Mesenchymal stem cell (in vitro differentiated cells and primary cell): Measurements from ENCODE around the gene AKR1C2.

ENCODE experiments used
- DNase-seq: peaks from one replicate; pipeline ENCODE4 v3.0.0-alpha.2; 2013
- H2AFZ ChIP-seq: one replicate; pipeline ENCODE4 v1.6.1; 2013; ENCODE audit warnings: low read depth, mild to moderate bottlenecking, control low read depth, inconsistent platforms, low read length, moderate library complexity
- H2AK5ac ChIP-seq: 2 replicates; pipeline ENCODE4 v1.6.1; 2013; ENCODE audit warnings: low read length, moderate library complexity, mild to moderate bottlenecking, inconsistent platforms; ENCODE audit not compliant: severe bottlenecking
- H2BK120ac ChIP-seq: one replicate; pipeline ENCODE4 v1.6.1; 2013; ENCODE audit warnings: low read depth, mild to moderate bottlenecking, inconsistent platforms, low read length, moderate library complexity
- H2BK12ac ChIP-seq, 2 experiments: one replicate each; pipeline ENCODE4 v1.6.1; 2013; ENCODE audit warnings: inconsistent platforms in 2 of 2, low read length in 2 of 2, mild to moderate bottlenecking in 2 of 2, moderate library complexity in 2 of 2, control low read depth in 1 of 2
- H2BK15ac ChIP-seq: one replicate; pipeline ENCODE4 v1.6.1; 2013; ENCODE audit warnings: mild to moderate bottlenecking, low read depth, inconsistent platforms; ENCODE audit not compliant: poor library complexity, severe bottlenecking
- H2BK5ac ChIP-seq: 2 replicates; pipeline ENCODE4 v1.6.1; 2013; ENCODE audit warnings: low read depth, mild to moderate bottlenecking, low read length, control low read depth, inconsistent platforms; ENCODE audit not compliant: poor library complexity, severe bottlenecking
- H3K14ac ChIP-seq, 2 experiments: one replicate each; pipeline ENCODE4 v1.6.1; 2013; ENCODE audit warnings: inconsistent platforms in 2 of 2, low read length in 2 of 2, control low read depth in 1 of 2, mild to moderate bottlenecking in 1 of 2, moderate library complexity in 1 of 2
- H3K18ac ChIP-seq, 2 experiments: one replicate each; pipeline ENCODE4 v1.6.1; 2013; ENCODE audit warnings: inconsistent platforms in 2 of 2, low read length in 2 of 2, control low read depth in 1 of 2, low read depth in 1 of 2, mild to moderate bottlenecking in 1 of 2
- H3K23ac ChIP-seq, 2 experiments: one replicate each; pipeline ENCODE4 v1.6.1; 2013; ENCODE audit warnings: inconsistent platforms in 2 of 2, low read length in 2 of 2, mild to moderate bottlenecking in 2 of 2, moderate library complexity in 2 of 2, control low read depth in 1 of 2
- H3K27ac ChIP-seq: 2 replicates; pipeline ENCODE4 v1.5.1; 2013; ENCODE audit warnings: mild to moderate bottlenecking, moderate library complexity, low read length, control low read depth, inconsistent platforms; ENCODE audit not compliant: poor library complexity, severe bottlenecking
- H3K27me3 ChIP-seq, 2 experiments: 2 replicates each; pipeline versions ENCODE4 v1.6.1 to v1.7.0; 2013; ENCODE audit warnings: low read length in 2 of 2, mild to moderate bottlenecking in 2 of 2, moderate library complexity in 2 of 2, control low read depth in 1 of 2, inconsistent platforms in 1 of 2; ENCODE audit not compliant: control insufficient read depth in 1 of 2, insufficient read depth in 1 of 2
- H3K36me3 ChIP-seq, 2 experiments: 2 replicates each; pipeline versions ENCODE4 v1.6.1 to v1.7.0; 2013; ENCODE audit warnings: low read length in 2 of 2, control low read depth in 1 of 2, inconsistent platforms in 1 of 2, low read depth in 1 of 2, mild to moderate bottlenecking in 1 of 2; ENCODE audit not compliant: insufficient read depth in 2 of 2, control insufficient read depth in 1 of 2
- H3K4ac ChIP-seq, 2 experiments: one replicate each; pipeline ENCODE4 v1.6.1; 2013; ENCODE audit warnings: inconsistent platforms in 2 of 2, low read length in 2 of 2, mild to moderate bottlenecking in 2 of 2, moderate library complexity in 2 of 2, control low read depth in 1 of 2, low read depth in 1 of 2
- H3K4me1 ChIP-seq: 2 replicates; pipeline ENCODE4 v1.6.1; 2013; ENCODE audit warnings: low read depth, low read length, control low read depth; ENCODE audit not compliant: control insufficient read depth, insufficient read depth
- H3K4me2 ChIP-seq: 2 replicates; pipeline ENCODE4 v1.6.1; 2013; ENCODE audit warnings: low read length, mild to moderate bottlenecking, inconsistent platforms; ENCODE audit not compliant: poor library complexity, severe bottlenecking
- H3K4me3 ChIP-seq, 2 experiments: 2 replicates each; pipeline versions ENCODE4 v1.5.1 to v1.7.0; 2013; ENCODE audit warnings: low read length in 2 of 2, mild to moderate bottlenecking in 2 of 2, control low read depth in 1 of 2, low read depth in 1 of 2; ENCODE audit not compliant: insufficient read depth in 1 of 2
- H3K79me1 ChIP-seq: replicated peaks from 2 replicates; pipeline ENCODE4 v1.6.1; 2013; ENCODE audit warnings: mild to moderate bottlenecking, control low read depth, low read length, inconsistent platforms; ENCODE audit not compliant: poor library complexity, severe bottlenecking
- H3K9ac ChIP-seq: 2 replicates; pipeline ENCODE4 v1.7.0; 2013; ENCODE audit warnings: mild to moderate bottlenecking, low read length, moderate library complexity
- H3K9me3 ChIP-seq: 2 replicates; pipeline ENCODE4 v1.7.0; 2013; ENCODE audit warnings: mild to moderate bottlenecking, low read length; ENCODE audit not compliant: control insufficient read depth
- H4K8ac ChIP-seq: one replicate; pipeline ENCODE4 v1.6.1; 2013; ENCODE audit warnings: inconsistent platforms, mild to moderate bottlenecking, low read length, moderate library complexity
- H4K91ac ChIP-seq: one replicate; pipeline ENCODE4 v1.6.1; 2013; ENCODE audit warnings: mild to moderate bottlenecking, low read length, inconsistent platforms
- WGBS: methylation state at CpG from one replicate; pipeline ENCODE4 v1.1.7; 2013; ENCODE audit warnings: mixed read lengths; 5-methylcytosine and 5-hydroxymethylcytosine counted together

The AKR1C2 gene

GRCh38 chr10:5041471-5042023 lies 37.9 kb upstream of the AKR1C2 start:
- H2AFZ ChIP-seq, result no peak overlapping the region
- H3K4me3 ChIP-seq, result no peak overlapping the region
- H3K23ac ChIP-seq, result no peak overlapping the region
- no peaks in the 10 kb centered on the region for H3K79me1 ChIP-seq
- peak overlapping the region; percentile 70 for H3K27ac ChIP-seq
- 89% methylated on average over 9 of the region's 9 CpGs for WGBS
- H3K4me2 ChIP-seq, result no peak overlapping the region
- H2BK15ac ChIP-seq, result no peak overlapping the region
- peaks cover 11% of the 10 kb centered on the region for H3K9me3 ChIP-seq
- no peak overlapping the region for H3K9ac ChIP-seq
- no peak for DNase-seq
- no peaks in the 10 kb centered on the region for H3K36me3 ChIP-seq
- H3K4ac ChIP-seq, result no peak overlapping the region
- H2AK5ac ChIP-seq, result no peak overlapping the region
- H3K14ac ChIP-seq, result no peak overlapping the region
- no peak overlapping the region for H4K91ac ChIP-seq
- no peak overlapping the region for H2BK120ac ChIP-seq
- no peaks in the 10 kb centered on the region for H3K27me3 ChIP-seq
- no peak overlapping the region for H2BK5ac ChIP-seq
- H4K8ac ChIP-seq, result no peak overlapping the region
- peaks cover 2% of the 10 kb centered on the region for H3K4me1 ChIP-seq
- no peak overlapping the region for H2BK12ac ChIP-seq
- H3K18ac ChIP-seq, result no peak overlapping the region

DNA sequence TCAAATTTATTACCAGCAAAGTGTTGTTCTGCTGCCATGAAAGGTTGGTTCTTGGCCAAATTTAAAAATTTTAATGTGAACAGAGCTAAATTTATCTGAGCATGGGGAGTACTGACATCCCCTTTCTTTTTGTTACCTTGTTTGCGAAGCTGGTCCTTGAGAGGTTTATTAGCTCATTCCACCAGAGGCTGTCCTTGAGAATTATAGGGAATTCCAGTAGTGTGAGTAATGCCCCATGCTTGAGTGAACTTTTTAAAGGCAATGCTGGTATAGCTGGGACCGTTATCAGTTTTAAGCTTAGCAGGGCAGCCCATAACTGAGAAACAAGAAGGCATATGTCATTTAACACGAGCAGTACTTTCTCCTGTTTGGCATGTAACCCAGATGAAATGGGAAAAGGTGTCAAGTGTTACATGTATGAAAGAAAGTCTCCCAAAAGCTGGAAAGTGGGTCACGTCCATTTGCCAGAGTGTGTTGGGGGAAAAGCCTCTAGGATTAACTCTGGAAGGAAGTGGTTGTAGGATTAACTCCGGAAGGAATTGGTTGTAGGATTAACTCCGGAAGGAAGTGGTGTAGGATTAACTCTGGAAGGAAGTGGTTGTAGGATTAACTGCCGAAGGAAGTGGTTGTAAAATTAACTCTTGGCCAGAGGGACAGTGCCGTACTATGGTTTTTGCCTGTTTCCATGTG lies 37.3 kb upstream of the AKR1C2 start:
- H2AFZ ChIP-seq, result no peak overlapping the region

DNA sequence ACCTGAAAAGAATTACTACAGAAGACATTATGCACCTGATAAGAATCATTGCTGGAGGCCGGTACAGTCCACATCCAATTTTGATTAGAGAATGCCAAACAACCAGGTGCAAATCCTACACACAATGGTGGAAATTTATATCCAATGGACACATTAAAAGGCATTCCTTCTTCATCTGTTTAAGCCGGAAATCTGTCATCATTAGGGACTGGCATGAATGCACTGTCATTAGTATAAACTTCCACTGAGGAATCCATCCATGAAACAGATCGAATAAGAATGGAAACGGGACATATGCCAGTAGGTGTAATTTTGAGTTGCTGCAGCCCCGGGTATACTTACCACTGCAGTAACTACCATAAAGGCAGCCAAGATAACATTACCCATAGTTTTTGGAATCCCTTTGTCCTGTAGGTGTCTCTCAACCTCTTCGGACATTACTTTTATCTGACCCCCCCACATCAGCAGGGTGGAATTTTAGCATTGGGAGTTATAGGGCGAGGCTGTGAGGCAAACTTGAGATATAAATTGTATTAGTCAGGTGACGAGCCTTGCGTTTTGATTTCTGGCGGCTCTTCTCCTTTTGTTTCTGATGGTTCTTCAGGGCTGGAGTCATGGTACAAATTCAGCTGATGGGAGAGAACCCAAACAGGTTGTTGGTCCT lies 36.5 kb upstream of the AKR1C2 start:
- no peak overlapping the region for H3K4me2 ChIP-seq
- peaks cover under 1% of the 10 kb centered on the region for H3K4me1 ChIP-seq
- DNase-seq, result no peak
- no peaks in the 10 kb centered on the region for H3K79me1 ChIP-seq
- no peak overlapping the region for H2AFZ ChIP-seq
- no peak overlapping the region for H3K27ac ChIP-seq
- H3K36me3 ChIP-seq, result no peaks in the 10 kb centered on the region
- H3K18ac ChIP-seq, result no peak overlapping the region
- no peak overlapping the region for H2BK15ac ChIP-seq
- no peak overlapping the region for H2BK5ac ChIP-seq
- no peak overlapping the region for H2BK120ac ChIP-seq
- peak overlapping the region in 1 of 2 experiments; percentile 4 for H3K4me3 ChIP-seq
- H3K14ac ChIP-seq, result no peak overlapping the region
- WGBS, result 95% methylated on average over 9 of the region's 10 CpGs
- H3K23ac ChIP-seq, result no peak overlapping the region
- no peak overlapping the region for H2AK5ac ChIP-seq
- peaks cover 17% of the 10 kb centered on the region for H3K9me3 ChIP-seq
- H4K8ac ChIP-seq, result no peak overlapping the region
- H4K91ac ChIP-seq, result no peak overlapping the region
- H3K4ac ChIP-seq, result no peak overlapping the region
- no peak overlapping the region for H3K9ac ChIP-seq
- H2BK12ac ChIP-seq, result no peak overlapping the region
- H3K27me3 ChIP-seq, result no peaks in the 10 kb centered on the region

More for the DNA sequence above, 37.3 kb upstream of the AKR1C2 start:
- Histone ChIP-seq H2BK5ac (no peak overlapping the region), H2AK5ac (no peak overlapping the region), H3K27me3 (no peaks in the 10 kb centered on the region), H3K36me3 (no peaks in the 10 kb centered on the region), H4K91ac (no peak overlapping the region), H3K18ac (no peak overlapping the region), H3K4me1 (peaks cover 2% of the 10 kb centered on the region), H2BK15ac (no peak overlapping the region), H3K9ac (no peak overlapping the region), H3K14ac (no peak overlapping the region), H3K79me1 (no peaks in the 10 kb centered on the region), H2BK120ac (no peak overlapping the region), H2BK12ac (no peak overlapping the region), H4K8ac (peak overlapping the region; percentile 7), H3K4ac (no peak overlapping the region), H3K27ac (peak overlapping the region; percentile 70), H3K9me3 (peaks cover 11% of the 10 kb centered on the region), H3K4me2 (no peak overlapping the region), H3K23ac (no peak overlapping the region), H3K4me3 (peak overlapping the region in 1 of 2 experiments; percentile 4)
- WGBS, result 53% methylated on average over 8 of the region's 8 CpGs
- peak; percentile 26 for DNase-seq

DNA sequence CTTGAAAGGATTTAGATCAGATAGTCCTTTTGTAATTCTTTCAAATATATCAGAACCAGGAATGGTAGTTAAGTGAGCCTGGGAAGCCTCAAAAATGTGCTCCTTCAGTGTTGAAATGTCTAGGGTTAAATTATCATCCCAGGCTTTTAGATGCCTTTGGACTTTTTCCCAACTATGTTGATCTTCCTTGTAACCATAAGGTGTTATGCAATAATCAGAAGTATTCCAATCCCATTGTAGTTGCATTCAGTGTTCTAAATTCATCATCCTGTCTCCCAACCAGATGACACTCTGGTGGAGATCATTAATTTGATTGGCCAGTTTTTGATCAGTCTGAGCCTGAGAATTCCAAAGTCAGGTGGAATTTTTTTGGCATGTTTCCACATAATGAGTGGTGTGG lies 35.1 kb upstream of the AKR1C2 start:
- H2BK5ac ChIP-seq, result no peak overlapping the region
- no peaks in the 10 kb centered on the region for H3K27me3 ChIP-seq
- no peak overlapping the region for H3K23ac ChIP-seq
- H3K27ac ChIP-seq, result no peak overlapping the region
- no peak overlapping the region for H3K9ac ChIP-seq
- DNase-seq, result no peak
- no peak overlapping the region for H4K8ac ChIP-seq
- peaks cover 24% of the 10 kb centered on the region for H3K9me3 ChIP-seq
- no peaks in the 10 kb centered on the region for H3K79me1 ChIP-seq
- H3K4ac ChIP-seq, result no peak overlapping the region
- no peak overlapping the region for H2AFZ ChIP-seq
- H3K36me3 ChIP-seq, result no peaks in the 10 kb centered on the region
- no peak overlapping the region for H3K4me3 ChIP-seq
- H3K14ac ChIP-seq, result no peak overlapping the region
- H2BK15ac ChIP-seq, result no peak overlapping the region
- no peak overlapping the region for H2BK120ac ChIP-seq
- H4K91ac ChIP-seq, result no peak overlapping the region
- no peak overlapping the region for H2BK12ac ChIP-seq
- peaks cover under 1% of the 10 kb centered on the region for H3K4me1 ChIP-seq
- H3K4me2 ChIP-seq, result no peak overlapping the region
- no peak overlapping the region for H3K18ac ChIP-seq
- H2AK5ac ChIP-seq, result no peak overlapping the region
